ENCODE measurements around the gene PRKCI.

GRCh38 chr3:170240671-170241070, 18.4 kb downstream of the PRKCI start:
- no peak for TF ChIP-seq CTCF (IDR thresholded peaks at IDR 0.05 in 8 of 11, conservative IDR thresholded peaks at IDR 0.05 in 3 of 11)
- no peak for TF ChIP-seq POLR2A (IDR thresholded peaks at IDR 0.05)
- TF ChIP-seq POLR2AphosphoS5 (IDR thresholded peaks at IDR 0.05), result no peak

Data from spleen (tissue), 7 donors.